ENCODE data around the gene SERPINE3.

Gene SERPINE3

GRCh38 chr13:51339354-51339753 is at the start of gene SERPINE3:
TSS of gene SERPINE3 (plus strand) at chr13:51339691. CDS start at chr13:51341092, 1,401 bp downstream.
- DNase-seq (ENCODE audit: low read depth), result no peak

GRCh38 chr13:51291341-51291740 is 48.1 kb upstream of the SERPINE3 start:
- DNase-seq (ENCODE audit: low read depth), result no peak

GRCh38 chr13:51292000-51292565 is 47.4 kb upstream of the SERPINE3 start:
- DNase-seq (ENCODE audit: low read depth), result no peak

- DNase-seq (ENCODE audit: low read depth), result no peak
These were observed 41.9 kb upstream of the SERPINE3 start for GRCh38 chr13:51297556-51297955.

- no peak for DNase-seq (ENCODE audit: low read depth)
These were observed 40.7 kb upstream of the SERPINE3 start for GRCh38 chr13:51298812-51299211.

GRCh38 chr13:51303063-51303552 is 36.4 kb upstream of the SERPINE3 start:
- no peak for DNase-seq (ENCODE audit: low read depth)

- DNase-seq (ENCODE audit: low read depth), result no peak
These were observed 35.6 kb upstream of the SERPINE3 start for GRCh38 chr13:51303882-51304281.

GRCh38 chr13:51305271-51305967 is 34.1 kb upstream of the SERPINE3 start:
- DNase-seq (ENCODE audit: low read depth), result no peak

GRCh38 chr13:51308781-51309180 is 30.7 kb upstream of the SERPINE3 start:
- DNase-seq (ENCODE audit: low read depth), result no peak

GRCh38 chr13:51311231-51311630 is 28.3 kb upstream of the SERPINE3 start:
- no peak for DNase-seq (ENCODE audit: low read depth)

- no peak for DNase-seq (ENCODE audit: low read depth)
These were observed 27.5 kb upstream of the SERPINE3 start for GRCh38 chr13:51311957-51312520.

GRCh38 chr13:51313619-51314018 is 25.9 kb upstream of the SERPINE3 start:
- DNase-seq (ENCODE audit: low read depth), result no peak

GRCh38 chr13:51317262-51317661 is 22.2 kb upstream of the SERPINE3 start:
- no peak for DNase-seq (ENCODE audit: low read depth)

GRCh38 chr13:51318015-51318414 is 21.5 kb upstream of the SERPINE3 start:
- DNase-seq (ENCODE audit: low read depth), result no peak

- no peak for DNase-seq (ENCODE audit: low read depth)
These were observed 20.6 kb upstream of the SERPINE3 start for GRCh38 chr13:51318876-51319275.

- no peak for DNase-seq (ENCODE audit: low read depth)
These were observed 17.7 kb upstream of the SERPINE3 start for GRCh38 chr13:51321836-51322235.

GRCh38 chr13:51322826-51323225 is 16.7 kb upstream of the SERPINE3 start:
- DNase-seq (ENCODE audit: low read depth), result no peak

GRCh38 chr13:51323824-51324511 is 15.5 kb upstream of the SERPINE3 start:
- no peak for DNase-seq (ENCODE audit: low read depth)

- no peak for DNase-seq (ENCODE audit: low read depth)
These were observed 14.6 kb upstream of the SERPINE3 start for GRCh38 chr13:51324714-51325420.

- DNase-seq (ENCODE audit: low read depth), result no peak
These were observed 13.7 kb upstream of the SERPINE3 start for GRCh38 chr13:51325837-51326236.

- DNase-seq (ENCODE audit: low read depth), result no peak
These were observed 12.7 kb upstream of the SERPINE3 start for GRCh38 chr13:51326777-51327176.

- DNase-seq (ENCODE audit: low read depth), result no peak
These were observed 11.5 kb upstream of the SERPINE3 start for GRCh38 chr13:51327961-51328360.

Measured in stimulated activated CD8-positive, alpha-beta memory T cell treated with anti-CD3 and anti-CD28 coated beads, Interleukin-15, amount 100 ng/mL, for 24 hours (primary cell).